Brain pericyte (primary cell): Measurements from ENCODE around the gene ABHD16B.
"Not testable (repeated sequence)": the region's sequence is repeated elsewhere in the genome, so short reads cannot be mapped to it uniquely, and the experiment has no call there.

Source experiments
- DNase-seq: peaks from one replicate; pipeline ENCODE4 v3.0.0-alpha.2; 2012; ENCODE audit warnings: low read depth, low spot score

ABHD16B gene

DNA sequence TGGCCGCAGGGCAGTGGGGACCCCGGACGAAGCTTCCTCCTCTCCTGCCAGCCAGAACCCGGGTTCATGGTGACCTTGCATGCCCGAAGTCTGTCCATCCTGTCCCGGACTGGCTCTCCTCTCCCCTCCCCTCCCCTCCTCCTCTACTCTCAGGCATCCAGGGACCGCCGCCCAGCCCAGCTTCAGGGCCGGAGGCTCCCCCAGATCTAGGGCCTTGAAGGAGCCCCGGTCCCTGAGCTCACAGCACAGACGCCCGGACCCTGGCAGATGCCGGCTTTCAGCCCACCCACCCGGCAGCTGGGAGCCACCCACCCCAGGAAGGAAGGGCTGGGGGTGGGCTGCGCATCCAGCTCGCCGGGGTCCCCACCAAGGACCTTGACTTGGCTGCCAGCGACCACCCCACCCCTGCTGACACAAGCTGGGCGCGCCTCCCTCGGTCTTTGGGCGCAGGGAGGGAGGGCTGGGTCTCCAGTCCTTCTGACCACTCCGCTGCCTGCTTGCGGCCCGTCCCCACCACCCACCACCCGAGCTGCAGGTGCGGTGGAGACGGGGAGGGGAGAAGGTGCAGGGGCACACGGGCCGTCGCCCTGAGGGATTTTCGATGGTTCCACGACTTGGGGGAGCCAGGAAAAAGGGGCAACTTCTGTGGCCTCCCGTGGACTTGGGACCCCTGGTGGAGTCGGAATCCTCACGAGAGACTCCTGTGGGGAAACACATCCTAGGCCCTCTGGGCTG, 5.8 kb upstream of the ABHD16B start:
- no peak for DNase-seq

DNA sequence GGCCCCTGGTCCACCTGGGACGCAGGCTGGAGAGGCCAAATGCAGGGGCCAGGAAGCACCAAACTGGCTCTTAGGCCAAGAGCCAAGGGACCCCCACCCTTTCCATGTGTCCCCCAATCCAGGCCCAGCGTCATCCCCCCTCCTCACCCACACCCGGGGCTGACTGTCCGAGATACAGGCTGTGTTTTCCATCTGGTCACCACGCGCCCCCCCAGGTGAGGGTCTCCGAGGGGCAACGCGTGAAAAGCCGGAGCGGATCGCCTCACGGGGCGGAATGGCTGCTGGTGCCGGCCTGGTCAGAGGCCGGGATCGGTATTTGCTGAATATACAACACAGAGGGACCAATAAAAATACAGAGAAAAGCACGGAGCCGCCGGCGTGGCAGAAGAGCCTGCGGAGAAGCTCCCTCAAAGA, 5.2 kb upstream of the ABHD16B start:
- DNase-seq = no peak

DNA sequence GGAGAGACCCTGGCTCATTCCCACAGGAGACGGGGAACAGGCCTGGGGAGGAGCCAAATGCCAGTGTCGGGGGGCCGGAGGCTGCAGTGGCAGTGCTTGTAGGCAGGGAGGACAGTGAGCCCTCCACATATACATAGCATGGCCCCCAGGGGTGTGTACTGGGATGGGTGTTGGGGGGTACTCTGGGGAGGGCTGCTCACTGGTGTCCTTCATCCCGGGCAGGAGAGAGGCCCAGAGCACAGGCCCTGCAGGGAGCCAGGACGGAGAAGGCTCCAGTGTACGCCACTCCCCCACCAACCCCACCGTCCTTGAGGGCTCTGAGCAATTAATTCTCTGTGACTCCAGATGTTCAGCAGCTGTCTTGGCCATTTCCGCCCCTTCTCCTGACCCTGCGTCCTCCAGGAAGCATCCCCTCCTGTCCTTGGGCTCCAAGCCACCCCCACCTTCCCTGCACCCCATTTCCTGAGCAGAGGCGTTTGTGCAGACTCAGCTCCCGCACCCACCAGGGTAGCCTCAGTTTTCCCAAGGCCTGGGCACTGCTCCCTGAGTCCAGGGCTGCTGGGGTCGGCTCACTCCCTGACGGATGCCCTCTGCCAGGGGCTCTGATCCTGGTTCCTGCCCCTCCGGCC, 3.4 kb upstream of the ABHD16B start:
- DNase-seq = no peak

DNA sequence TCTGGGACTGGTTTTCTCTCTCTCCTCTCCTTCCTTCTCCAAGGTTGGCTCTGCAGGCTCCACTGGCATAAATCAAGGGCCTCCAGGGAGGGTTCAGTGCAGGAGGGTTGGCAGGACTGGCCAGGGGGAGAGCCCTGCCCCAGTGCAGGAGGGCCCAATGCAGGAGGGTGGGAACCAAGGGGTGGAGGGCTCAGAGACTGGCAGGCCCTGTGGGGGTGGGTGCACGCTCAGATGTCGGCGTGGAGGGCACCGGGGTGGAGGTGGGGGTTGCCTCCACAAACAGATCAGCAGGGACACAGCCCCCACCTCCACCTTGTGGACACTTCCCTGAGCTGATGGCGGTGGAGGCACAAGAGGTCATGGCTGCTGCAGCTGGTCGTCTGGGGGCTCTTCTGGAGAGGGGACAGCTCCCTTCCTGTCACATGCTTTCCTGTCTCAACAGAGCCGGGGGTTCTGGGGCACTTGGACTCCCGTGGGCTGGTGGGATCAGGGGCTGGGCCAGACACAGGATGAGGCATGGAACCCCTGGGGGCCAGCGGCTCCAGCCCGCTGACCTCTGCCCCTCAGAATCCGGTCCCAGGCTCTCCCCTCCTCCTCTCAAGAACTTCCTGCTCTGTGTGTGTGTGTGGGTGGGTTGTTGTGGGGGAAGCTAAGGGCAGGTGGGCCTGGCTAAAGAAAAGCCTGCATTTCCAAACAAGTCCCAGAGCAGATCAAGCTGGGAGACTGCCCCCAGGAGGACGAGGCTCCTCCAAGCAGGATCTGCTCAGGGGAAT, 2.7 kb upstream of the ABHD16B start:
- peak; percentile 69 for DNase-seq

DNA sequence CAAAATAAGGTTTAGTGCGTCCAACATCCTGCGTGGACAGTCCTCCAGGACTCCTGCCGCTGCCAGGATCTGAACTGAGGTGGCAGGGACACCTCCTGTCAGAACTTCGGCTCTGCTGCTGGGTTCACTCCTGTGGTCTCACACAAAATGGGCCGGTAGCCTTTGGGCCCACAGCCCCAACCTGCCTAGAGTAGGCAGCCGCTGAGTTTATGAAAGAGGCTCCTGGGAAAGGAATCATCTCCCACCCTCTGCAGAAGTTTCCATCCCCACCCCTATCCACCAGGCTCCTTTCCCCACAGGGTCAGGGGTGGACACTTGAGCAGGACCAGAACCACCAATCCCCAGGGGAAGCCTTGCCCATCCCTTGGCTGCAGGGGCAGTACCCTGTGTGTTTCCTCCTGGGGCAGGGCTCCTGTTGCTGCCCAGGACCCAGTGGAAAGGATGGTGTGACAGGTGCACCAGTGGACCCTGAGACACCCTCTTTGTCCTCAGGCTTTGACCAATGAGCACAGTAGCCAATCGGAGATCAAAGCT, 2.1 kb upstream of the ABHD16B start:
- DNase-seq = no peak

DNA sequence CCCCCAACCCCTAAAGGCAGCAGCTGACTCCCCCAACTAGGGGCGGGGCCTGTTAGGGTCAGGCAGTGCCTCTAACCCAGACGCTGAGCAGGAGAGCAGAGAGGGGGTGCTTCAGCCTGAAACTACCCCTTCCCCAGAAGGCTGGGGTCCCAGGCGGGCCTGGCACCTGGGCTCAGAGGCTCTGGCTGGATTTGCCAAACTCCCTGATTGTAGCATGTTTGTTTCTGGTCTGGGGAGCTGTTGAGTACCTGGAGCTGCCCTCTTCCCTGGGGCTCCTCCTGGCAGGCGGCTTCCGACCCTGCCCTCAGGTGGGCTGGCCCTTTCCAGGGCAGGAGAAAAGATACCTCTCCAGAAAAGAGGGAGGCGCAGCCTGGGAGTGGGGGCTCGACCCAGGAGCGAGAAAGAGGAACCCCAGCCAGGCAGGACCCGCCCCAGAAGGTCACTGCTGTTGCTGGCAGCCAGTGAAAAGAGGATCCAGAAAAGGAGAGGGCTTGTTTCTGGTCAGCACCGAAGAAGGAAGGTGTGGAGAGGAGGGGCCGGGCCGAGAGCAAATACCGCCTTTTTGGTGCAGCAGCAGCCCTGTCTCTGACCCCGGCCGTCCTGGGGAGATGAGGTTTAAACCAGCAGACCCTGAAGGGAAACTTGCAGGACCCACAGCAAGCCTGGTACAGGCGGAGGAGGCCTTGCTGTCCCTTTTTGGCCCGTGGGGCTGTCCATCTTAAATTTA, 810 bp upstream of the ABHD16B start:
- DNase-seq = no peak

DNA sequence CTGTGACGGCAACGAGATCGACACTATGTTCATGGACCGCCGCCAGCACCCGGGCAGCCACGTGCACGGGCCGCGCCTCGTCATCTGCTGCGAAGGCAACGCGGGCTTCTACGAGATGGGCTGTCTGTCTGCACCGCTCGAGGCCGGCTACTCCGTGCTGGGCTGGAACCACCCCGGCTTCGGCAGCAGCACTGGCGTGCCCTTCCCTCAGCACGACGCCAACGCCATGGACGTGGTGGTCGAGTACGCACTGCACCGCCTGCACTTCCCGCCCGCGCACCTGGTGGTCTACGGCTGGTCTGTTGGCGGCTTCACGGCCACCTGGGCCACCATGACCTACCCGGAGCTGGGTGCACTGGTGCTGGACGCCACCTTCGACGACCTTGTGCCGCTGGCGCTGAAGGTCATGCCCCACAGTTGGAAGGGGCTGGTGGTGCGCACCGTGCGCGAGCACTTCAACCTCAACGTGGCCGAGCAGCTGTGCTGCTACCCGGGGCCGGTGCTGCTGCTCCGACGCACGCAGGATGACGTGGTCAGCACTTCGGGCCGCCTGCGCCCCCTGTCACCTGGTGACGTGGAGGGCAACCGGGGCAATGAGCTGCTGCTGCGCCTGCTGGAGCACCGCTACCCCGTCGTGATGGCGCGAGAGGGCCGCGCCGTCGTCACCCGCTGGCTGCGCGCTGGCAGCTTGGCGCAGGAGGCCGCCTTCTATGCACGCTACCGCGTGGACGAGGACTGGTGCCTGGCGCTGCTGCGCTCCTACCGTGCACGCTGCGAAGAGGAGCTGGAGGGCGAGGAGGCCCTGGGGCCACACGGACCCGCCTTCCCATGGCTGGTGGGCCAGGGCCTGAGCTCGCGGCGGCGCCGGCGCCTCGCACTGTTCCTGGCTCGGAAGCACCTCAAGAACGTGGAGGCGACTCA, 943 bp downstream of the ABHD16B start:
- no peak for DNase-seq

DNA sequence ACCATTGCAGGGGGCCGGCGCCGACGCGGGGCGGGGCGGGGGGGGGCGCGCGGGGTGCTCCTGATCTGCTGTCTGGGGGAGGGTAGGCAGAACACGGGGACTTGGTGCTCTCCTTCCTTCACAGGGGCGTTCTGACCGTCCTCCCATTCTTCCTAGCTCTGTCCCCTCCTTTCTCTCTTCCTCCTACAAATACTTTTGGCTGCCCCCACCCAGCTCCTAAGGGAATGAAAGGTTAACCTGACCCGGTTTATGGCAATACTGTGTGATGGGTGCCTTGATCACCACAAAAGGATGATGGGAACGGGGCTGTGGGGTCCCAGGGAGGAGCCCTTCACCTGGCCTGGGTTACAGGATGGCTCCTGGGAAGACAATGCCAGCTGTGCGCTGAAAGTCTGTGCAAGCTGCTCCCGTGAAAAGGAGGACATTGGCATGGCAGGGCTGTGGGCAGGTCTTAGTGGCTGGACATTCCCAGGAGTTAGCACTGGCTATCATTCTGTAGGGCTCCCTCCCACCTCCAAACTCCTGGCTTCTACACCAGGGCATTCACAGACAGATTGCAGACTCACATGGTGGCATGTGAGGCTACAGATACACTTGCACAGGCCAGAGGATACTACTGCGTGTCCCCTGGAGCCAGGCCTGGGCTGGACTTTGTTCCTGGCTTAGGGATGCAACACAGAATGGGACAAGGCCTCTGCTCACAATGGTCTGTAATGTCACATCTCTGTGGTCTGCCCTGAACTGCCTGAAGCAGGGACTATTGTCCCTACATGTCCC, 1.9 kb downstream of the ABHD16B start:
- DNase-seq = no peak

DNA sequence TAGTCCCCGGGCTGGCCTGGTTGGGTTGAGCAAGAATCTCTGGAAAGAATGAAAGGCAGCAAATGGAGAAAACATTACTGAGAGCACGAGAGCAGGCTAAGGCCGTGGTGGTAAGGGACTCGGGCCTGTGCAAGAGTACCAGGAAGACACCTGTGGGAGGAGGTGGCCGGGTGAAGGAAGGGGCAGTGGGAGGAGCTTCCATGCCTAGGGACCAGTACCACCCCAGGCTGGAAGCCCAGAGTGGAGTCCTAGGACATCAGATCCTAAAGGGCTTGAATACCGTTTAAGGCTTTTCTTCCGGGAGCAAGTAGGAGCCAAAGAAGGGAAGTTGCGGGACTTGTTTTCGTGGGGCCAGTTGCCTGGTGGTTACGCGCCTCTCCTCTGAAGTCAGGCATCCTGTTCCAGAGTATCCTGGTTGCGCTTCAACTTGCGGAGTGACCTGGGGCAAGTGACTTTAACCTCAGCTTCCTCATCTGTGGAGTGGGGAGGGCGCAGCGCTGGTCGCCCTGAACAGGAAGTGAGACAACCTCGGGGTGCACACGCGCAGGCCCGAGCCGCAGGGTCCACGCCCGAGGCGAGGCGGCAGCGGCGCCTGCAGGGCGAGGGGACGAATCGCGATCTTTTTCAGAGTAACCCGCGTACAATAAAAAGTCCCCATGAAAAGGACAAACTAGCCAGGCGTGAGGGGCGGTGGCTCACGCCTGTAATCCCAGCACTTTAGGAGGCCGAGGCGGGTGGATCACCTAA, 2.7 kb downstream of the ABHD16B start:
- DNase-seq = no peak

DNA sequence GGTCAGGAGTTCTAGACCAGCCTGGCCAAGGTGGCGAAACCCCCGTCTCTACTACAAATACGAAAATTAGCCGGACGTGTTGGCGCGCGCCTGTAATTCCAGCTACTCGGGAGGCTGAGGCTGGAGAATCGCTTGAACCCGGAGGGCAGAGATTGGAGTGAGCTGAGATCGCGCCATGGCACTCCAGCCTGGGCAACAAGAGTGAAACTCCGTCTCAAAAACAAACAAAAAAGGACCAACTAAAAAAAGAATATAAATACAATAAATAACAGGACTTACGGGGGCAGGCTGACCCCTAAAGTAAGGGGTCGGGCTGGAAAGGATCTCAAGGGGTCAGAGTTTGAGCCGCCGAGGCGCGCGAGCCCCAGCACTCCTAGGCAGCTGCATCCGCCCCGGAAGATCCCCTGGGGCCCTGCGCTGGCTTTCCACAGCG, 3.3 kb downstream of the ABHD16B start:
- DNase-seq = no peak

DNA sequence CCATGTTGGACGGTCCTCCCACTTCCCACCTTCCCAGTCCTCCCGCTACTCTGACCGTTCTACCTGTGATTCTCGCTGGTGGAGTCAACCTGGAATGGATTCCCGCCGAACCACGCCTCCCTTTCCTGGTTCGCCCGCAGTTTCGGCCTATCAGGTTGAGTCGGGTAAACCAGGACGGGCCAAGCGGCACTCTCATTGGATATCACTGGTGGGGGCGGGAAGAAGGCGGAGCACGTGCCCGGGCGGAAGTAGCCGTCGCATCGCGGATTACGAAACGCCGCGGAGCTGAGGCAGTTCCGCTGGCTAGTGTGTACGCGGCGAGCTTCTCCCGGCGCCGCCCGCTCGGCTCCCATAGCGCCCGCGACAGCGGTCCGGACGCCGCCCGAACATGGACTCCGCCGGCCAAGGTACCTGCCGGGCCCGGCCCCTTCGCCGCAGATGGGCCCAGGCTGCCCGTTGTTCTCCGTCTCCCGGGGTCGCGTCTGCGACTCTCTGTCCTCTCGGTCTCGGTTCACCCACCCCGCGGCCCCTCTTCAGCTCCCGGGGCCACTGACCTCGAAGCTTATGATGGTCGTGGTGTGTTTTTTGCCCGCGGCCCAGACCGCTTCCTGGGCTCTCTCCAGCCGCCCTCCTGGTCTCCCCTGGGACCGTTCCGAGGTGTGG, 3.8 kb downstream of the ABHD16B start, which contains the start of gene TPD52L2:
TSS of gene TPD52L2 (plus strand) at position 293 of the 663 bp plus-strand sequence. CDS start at position 389, 96 bp downstream.
- peak; percentile 94 for DNase-seq

DNA sequence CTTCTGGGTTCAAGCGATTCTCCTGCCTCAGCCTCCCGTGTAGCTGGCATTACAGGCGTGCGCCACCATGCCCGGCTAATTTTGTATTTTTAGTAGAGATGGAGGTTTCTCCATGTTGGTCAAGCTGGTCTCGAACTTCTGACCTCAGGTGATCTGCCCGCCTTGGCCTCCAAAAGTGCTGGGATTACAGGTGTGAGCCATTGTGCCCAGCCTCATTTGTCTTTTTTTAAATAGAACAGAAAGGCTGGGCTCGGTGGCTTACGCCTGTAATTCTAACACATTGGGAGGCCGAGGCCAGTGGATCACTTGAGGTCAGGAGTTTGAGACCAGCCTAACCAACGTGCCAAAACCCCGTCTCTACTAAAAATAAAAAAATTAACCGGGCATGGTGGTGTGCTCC, 5.7 kb downstream of the ABHD16B start:
- DNase-seq = not testable (repeated sequence)

DNA sequence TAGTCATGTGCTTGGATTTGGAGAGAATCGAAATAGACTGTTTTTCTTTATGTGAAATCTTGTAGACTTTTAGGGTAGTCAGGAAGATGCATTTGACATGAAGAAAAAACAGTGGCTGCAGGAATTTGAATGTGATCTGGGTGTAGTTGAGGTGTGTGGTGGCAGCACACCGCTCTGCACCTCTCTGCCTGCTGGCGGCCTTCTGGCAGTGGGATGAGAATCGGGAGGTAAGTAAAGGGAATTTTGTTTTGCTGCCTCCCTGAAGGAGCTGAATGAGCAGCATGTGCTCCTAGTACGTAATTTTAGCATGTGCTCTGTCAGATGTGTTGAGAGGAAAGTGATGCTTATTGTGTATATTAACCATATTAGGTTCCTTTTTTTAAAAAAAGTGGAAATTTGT, 7.0 kb downstream of the ABHD16B start:
- DNase-seq = no peak

DNA sequence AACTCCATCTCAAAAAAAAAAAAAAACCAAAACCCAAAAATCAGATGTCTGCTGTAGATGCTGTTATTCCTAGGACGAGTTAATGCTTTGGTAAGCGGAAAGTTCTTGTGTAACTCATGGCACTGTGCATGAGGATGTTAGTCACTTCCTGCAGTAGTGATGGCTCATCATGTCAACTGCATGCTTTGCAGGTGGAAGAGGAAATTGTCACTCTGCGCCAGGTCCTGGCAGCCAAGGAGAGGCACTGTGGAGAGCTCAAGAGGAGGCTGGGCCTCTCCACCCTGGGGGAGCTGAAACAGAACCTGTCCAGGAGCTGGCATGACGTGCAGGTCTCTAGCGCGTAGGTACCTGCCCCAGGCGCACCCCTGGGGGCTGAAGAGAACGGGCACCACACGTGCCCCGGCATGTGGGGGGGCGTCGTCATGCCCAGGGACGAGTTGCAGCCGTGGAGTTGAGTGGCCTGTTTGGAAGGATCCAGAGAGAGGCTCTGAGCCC, 12.2 kb downstream of the ABHD16B start:
- DNase-seq = no peak

DNA sequence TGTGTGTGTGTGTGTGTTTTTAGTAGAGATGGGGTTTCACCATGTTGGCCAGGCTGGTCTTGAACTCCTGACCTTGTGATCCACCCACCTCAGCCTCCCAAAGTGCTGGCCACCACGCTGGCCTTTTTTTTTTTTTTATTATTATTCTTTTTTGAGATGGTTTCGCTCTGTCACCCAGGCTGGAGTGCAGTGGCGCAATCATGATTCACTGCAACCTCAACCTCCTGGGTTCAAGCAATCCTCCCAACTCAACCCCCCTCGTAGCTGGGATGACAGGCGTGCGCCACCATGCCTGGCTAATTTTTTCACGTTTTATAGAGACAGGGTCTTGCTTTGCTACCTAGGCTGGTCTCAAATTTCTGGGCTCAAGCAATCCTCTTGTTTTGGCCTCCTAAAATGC, 12.9 kb downstream of the ABHD16B start:
- not testable (repeated sequence) for DNase-seq

DNA sequence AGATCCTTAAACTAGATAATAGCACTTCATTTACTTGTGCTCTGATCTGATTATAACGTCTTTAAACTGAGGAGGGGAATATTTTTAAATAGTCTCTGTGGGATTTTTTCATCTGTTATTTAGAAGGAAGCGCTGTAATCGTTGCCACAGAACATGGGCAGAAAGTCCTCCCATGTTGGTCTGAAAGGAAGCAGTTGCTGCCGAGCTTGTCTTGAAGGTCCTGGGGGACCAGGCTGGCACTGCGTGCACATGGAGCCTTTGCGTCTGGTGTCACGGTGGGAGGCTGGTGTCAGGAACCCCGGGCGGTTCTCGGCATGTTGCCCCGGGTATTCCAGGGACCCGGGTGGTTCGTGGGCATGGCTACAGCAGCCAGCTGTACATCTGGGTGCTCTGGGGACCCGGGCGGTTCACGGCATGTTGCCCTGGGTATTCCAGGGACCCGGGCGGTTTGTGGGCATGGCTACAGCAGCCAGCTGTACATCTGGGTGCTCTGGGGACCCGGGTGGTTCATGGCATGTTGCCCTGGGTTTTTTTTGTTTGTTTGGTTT, 15.3 kb downstream of the ABHD16B start:
- no peak for DNase-seq

DNA sequence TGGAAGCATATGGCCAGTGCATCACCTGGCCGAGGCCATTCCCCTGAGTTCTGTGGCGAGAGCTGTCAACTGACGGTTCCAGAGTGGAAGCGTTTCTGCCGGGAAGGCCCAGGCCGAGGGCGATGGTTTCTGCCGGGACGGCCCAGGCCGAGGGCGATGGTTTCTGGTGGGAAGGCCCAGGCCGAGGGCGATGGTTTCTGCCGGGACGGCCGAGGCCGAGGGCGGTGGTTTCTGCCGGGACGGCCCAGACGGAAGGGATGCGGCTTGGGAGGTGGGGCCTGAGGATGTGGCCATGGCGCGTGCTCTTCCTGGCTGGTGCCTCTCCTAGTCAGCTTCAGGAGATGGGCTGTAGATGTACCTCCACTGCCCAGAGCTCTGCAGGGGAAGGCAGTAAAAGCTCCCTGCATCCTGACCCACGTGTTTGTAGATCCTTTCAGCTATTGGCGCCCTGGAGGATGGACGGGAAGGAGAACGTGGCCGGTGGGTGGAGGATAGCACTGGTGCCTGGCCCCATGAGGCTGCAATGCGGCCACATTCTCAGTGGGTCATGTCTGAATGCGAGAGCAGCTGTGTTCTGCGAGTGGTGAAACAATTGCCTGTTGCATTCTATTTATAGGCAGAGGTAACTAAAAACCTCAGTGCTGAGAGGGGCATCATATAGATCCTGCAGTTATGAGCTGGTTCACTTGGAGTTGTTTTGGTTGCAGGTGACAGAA, 16.6 kb downstream of the ABHD16B start:
- DNase-seq = no peak
